Measurements from ENCODE around the gene SYT10.

Gene SYT10

DNA sequence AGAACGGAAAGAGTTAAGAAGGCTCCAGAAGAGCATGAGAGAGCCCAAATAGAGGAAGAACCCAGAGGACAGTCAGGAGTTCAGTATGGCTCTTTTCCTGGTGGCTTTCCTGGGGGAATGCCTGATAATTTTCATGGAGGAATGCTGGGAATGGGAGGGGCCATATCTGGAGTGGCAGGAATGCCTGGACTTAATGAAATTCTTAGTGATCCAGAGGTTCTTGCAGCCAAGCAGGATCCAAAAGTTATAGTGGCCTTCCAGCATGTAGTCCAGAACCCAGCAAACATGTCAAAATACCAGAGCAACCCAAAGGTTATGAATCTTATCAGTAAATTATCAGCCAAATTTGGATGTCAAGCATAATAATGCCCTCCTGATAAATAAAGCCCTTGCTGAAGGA lies 15.5 kb upstream of the SYT10 start:
- no peak for TF ChIP-seq CTCF (IDR thresholded peaks at IDR 0.05; ENCODE audit: insufficient read depth, low read depth, low read length, missing control alignments)
- H3K4me3 ChIP-seq (ENCODE audit: low read depth, low read length) = no peak overlapping the region
- DNase-seq (ENCODE audit: low read depth) = no peak

DNA sequence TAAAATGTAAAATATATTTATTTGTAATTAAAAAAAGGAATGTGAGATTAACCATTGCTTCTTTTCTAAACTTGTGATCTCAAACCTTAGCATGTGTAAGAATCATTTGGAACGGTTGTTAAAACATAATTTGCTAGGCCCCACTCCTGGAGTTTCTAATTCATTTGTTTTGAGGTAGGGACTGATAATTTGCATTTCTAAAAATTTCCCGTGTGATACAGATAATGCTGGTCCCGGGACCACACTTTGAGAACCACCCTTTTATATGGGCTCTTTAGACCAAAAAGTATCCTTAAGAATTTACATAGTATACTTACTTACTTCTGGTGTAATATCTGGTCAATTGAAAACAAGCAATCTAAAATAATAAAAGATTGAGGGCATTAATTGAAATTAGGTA lies 10.9 kb upstream of the SYT10 start:
- TF ChIP-seq CTCF (IDR thresholded peaks at IDR 0.05; ENCODE audit: insufficient read depth, low read depth, low read length, missing control alignments) = no peak
- DNase-seq (ENCODE audit: low read depth) = no peak
- H3K4me3 ChIP-seq (ENCODE audit: low read depth, low read length) = no peak overlapping the region

DNA sequence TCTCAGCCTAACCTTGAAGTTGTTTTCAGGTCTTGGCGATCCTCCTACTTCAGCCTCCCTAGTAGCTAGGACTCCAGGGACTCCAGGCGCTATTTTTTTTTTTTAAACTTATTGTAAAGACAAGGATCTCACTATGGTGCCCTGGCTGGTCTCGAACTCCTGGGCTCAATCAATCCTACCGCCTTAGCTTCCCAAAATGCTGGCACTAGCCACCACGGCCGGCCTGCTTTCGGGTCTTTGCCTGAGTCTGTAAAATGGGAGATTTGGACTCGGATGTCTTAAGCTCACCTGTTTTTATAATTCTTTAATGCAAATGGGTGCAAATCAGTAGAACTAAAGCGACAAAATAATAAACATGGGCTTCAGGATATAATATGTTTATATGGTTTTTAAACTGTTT lies 858 bp upstream of the SYT10 start:
- H3K4me3 ChIP-seq (ENCODE audit: low read depth, low read length) = no peak overlapping the region
- no peak for DNase-seq (ENCODE audit: low read depth)
- TF ChIP-seq CTCF (IDR thresholded peaks at IDR 0.05; ENCODE audit: insufficient read depth, low read depth, low read length, missing control alignments) = no peak

GRCh38 chr12:33438851-33439586 lies 600 bp downstream of the SYT10 start:
- TF ChIP-seq CTCF (IDR thresholded peaks at IDR 0.05; ENCODE audit: insufficient read depth, low read depth, low read length, missing control alignments) = no peak
- no peak for DNase-seq (ENCODE audit: low read depth)
- no peak overlapping the region for H3K4me3 ChIP-seq (ENCODE audit: low read depth, low read length)

DNA sequence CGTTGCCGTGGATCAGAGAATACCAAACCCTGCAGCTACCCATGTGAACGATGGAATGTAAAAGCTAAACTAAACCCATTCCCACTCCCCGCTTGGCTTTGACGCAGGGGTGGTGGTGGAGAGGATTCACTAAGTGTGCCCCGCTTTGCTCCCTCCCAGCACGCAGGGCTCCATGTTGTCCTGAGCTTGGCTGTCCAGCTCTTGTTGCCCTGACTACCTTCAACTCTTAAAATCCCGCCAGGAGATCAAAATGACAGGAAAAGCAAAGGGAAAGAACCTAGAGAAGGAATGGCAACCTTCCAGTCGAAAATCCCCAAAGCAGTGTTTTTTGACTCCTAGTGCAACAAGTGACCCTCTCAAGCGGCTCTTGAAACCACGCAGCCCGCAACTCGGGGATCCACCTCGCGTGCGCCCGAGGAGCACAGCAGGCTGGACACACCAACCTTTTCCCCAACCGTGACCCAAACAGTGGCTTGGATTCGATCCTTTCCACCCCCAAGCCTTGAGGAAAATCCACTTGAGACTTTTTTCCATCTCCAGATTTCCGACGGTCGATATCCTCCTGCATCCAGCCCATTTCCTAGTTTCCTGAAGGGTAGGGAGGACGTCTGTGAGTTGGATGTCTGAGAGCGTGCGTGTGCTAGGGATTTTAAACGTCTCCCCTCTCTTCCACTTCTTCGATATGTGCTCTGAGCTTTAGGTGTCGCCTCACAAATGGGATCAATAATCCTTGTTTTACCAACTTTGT lies 1.4 kb downstream of the SYT10 start:
- no peak for DNase-seq (ENCODE audit: low read depth)
- no peak for TF ChIP-seq CTCF (IDR thresholded peaks at IDR 0.05; ENCODE audit: insufficient read depth, low read depth, low read length, missing control alignments)
- no peak overlapping the region for H3K4me3 ChIP-seq (ENCODE audit: low read depth, low read length)

GRCh38 chr12:33437598-33437997 lies 2.0 kb downstream of the SYT10 start:
- TF ChIP-seq CTCF (IDR thresholded peaks at IDR 0.05; ENCODE audit: insufficient read depth, low read depth, low read length, missing control alignments) = no peak
- no peak for DNase-seq (ENCODE audit: low read depth)
- no peak overlapping the region for H3K4me3 ChIP-seq (ENCODE audit: low read depth, low read length)

All from GM12865 (cell line).